ENCODE data around the gene SBF2.

The SBF2 gene

GRCh38 chr11:9815486-9816136, 478.4 kb downstream of the SBF2 start:
- DNase-seq (ENCODE audit: low read depth in 2 of 2): no peak

DNA sequence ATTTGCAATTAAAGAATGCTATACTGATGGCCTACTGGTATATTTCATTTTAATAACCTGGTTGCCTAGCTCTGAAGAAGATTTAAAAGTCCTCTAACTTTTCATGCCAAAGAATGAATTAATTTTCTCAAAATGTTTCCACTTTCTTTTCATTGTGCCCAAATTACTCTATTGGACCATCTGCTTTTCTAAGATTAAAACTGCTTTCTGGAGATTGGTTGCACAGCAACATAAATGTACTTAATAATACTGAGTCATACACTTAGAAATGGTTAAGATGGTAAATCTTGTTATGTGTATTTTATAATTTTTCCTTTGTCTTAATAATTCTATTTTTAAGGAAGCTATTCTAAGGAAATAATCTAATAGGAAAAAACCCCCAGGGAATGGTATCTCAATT, 479.9 kb downstream of the SBF2 start:
- no peak for DNase-seq (ENCODE audit: low read depth in 2 of 2)

DNA sequence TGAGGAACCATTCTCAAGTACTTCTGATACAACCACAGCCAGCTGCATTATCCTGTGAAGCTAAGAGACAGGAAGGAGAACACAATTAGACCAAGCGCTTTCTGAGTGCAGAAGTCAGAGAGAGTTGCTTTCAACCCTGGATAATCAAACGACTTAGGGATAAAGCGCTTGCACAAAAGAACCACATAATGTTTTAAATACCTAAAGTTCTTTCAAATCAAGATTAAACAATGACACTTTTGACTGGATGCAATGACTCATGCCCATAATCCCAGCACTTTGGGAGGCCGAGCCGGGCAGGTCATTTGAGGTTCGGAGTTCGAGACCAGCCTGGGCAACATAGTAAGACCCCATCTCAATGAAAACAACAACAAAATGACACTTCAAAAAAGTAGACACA, 485.1 kb downstream of the SBF2 start:
- no peak for DNase-seq (ENCODE audit: low read depth in 2 of 2)

DNA sequence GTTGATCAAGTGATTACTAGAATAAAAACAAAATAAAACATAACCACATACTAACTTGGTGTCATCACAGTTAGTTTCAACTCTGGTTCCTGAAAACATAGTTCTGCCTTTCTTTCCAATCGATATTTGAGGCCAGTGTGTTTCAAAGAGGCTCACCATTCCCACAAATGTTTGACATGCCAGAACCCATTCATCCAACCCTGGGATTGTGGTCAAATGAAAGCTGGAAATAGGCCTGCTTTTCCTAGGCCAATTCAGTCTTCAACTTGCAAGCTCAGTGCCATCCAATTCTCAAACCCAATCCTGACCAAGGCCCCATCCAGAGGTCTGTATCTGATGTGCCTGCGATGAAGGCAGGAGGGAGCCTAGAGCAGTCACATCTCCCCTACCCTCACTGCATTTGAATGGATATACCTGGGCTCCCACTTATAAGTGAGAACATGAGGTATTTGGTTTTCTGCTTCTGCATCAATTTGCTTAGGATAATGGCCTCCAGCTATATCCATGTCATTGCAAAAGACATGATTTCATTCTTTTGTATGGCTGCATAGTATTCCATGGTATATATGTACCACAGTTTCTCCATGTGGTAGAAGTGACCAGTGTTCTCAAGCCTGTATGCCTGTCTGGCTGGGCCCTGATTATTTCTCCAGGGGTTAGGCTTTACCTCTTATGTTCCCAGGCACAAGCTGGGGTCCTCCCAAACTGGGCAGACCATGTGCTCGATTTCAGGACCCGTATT, 486.9 kb downstream of the SBF2 start:
- no peak for DNase-seq (ENCODE audit: low read depth in 2 of 2)

GRCh38 chr11:9804419-9804902, 489.6 kb downstream of the SBF2 start:
- DNase-seq (ENCODE audit: low read depth in 2 of 2): no peak

GRCh38 chr11:9803685-9804418, 490.2 kb downstream of the SBF2 start:
- DNase-seq (ENCODE audit: low read depth in 2 of 2): no peak

DNA sequence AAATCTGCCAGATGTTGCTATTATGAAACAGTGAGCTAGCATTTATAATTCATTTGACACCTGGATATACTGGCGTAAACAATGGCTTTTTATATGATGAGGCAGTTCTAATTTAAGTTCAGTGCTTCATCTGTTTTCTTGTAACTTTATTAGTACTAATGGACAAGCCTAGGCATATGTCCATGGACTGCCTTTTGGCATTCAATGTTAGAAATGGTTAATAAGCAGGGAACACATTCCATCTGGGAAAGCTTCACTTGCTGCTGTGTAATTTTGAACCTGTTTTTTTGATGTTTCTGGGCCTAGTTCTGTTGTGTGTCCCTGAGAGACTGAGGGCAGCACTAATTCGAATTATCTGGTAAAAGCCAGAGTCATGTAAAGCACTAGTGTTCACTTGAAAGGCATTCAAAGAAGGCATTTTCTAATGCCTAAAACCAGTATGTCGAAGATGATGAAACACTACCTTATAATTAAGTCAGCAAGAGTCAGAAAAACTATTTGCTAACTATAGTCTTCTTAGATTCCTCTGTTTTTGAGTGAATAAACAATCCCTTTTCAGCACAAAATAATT, 491.6 kb downstream of the SBF2 start:
- DNase-seq (ENCODE audit: low read depth in 2 of 2): no peak

DNA sequence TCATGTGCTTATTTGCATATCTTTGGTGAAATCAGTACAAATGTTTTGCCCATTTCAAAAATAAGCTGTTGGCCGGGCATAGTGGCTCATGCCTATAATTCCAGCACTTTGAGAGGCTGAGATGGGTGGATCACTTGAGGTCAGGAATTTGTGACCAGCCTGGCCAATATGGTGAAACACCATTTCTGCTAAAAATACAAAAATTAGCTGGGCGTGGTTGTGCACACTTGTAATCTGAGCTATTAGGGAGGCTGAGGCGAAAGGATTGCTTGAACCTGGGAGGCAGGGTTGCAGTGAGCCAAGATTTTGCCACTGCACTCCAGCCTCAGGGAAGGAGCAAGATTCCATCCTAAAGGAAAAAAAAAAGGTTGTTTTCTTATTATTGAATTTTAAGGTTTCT, 494.1 kb downstream of the SBF2 start:
- no peak for DNase-seq (ENCODE audit: low read depth in 2 of 2)

DNA sequence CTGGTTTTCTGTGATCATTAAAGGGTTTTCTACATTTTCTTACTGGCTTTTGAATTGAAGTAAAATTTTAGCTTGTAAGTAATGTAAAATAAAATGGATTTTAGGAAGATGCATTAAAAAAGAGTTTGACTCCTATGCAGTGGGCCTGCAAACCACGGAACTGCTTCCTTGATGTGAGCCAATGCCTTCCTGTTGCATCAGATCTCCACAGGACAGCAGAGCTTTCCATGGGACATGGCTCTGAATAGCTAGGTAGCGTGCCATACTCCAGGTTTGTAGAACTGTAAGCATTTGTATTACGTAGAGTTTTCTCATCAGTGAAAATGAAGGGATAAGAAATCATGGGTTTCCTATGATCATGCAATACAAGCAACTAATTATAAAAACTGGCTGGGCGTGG, 496.7 kb downstream of the SBF2 start:
- no peak for DNase-seq (ENCODE audit: low read depth in 2 of 2)

DNA sequence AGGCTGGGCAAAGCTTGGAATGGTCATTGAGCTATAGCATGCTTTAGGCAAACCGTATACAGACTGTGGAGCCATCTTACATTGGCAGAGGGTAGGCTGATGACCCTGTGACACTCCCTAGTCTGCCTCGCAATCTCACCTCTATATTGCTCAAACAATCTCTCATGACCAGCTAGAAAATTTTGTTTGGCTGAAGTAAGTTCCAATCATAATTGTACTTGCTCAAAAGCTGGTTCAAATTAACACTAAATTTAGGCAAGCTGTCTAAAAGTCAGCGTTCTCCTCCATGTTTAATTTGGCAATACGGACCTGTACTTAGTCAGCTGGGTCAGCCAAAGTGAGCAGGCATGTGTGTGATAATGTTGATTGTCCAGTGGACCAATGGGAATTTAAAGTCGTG, 497.2 kb downstream of the SBF2 start:
- no peak for DNase-seq (ENCODE audit: low read depth in 2 of 2)

DNA sequence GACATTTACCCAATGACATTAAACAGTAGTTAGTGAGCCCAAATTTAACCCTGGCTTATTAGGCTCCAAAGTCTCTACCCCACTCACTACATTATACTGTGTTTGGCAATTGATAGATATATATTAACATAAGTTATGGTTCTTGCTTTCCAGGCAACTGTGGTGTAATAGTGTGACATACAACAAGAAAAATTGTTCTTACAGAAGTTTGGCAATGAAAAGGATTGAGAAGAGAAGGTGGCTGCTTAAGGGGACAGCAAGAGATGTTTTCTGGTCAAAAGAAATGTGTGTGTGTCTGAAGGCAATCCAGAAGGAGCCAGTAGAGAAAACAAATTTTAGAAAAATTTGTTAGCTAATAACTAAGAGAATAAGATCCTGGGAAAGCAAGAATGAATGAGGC, 497.8 kb downstream of the SBF2 start:
- no peak for DNase-seq (ENCODE audit: low read depth in 2 of 2)

GRCh38 chr11:9790703-9791102, 503.3 kb downstream of the SBF2 start:
- no peak for DNase-seq (ENCODE audit: low read depth in 2 of 2)

GRCh38 chr11:9789910-9790309, 504.1 kb downstream of the SBF2 start:
- no peak for DNase-seq (ENCODE audit: low read depth in 2 of 2)

- no peak for DNase-seq (ENCODE audit: low read depth in 2 of 2)
These were observed 506.0 kb downstream of the SBF2 start for GRCh38 chr11:9787981-9788521.

DNA sequence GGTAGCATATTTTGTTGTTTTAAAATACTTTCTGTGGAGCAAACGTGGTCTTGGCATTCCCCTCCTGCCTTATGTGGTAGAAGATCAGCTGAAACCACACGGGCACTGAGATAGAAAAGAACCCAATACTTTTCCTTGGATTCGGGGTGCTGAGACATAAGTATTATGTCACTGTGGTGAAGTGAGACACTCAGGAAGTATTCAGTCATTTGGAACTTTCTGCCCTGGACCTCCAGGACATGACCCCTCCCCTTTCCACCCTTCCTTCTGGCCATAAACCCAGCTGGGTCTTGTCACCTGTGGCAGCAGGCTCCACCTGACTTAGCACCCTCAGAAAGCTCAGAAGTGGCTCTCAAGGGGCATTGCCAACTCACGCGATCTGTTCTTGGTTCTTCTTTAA, 506.8 kb downstream of the SBF2 start:
- DNase-seq (ENCODE audit: low read depth in 2 of 2): no peak

- no peak for DNase-seq (ENCODE audit: low read depth in 2 of 2)
These were observed 509.3 kb downstream of the SBF2 start for GRCh38 chr11:9784602-9785315.

- no peak for DNase-seq (ENCODE audit: low read depth in 2 of 2)
These were observed 510.0 kb downstream of the SBF2 start for GRCh38 chr11:9783986-9784385.

GRCh38 chr11:9780929-9781328, 513.1 kb downstream of the SBF2 start:
- DNase-seq (ENCODE audit: low read depth in 2 of 2): no peak

GRCh38 chr11:9777525-9777924, 516.5 kb downstream of the SBF2 start:
- no peak for DNase-seq (ENCODE audit: low read depth in 2 of 2)

DNA sequence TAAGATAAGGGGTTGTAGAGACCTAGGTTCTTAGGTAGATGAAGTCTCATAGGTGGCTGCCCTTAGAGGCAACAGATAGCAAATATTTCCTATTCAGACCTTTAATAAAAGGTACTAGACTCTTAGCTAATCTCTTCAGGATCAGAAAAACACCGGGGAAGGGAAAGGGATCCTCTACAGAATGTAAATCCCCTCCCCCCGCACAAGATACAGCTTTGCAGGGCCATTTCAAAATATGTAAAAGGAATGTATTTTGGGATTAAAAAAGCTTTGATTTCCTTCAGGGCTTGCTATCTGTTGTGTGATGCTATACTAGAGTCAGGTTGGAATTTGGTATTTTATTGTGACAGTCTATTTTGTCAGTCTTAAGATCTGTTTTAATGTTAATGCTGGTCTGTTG, 517.0 kb downstream of the SBF2 start:
- no peak for DNase-seq (ENCODE audit: low read depth in 2 of 2)

GRCh38 chr11:9776203-9776602, 517.8 kb downstream of the SBF2 start:
- no peak for DNase-seq (ENCODE audit: low read depth in 2 of 2)

DNA sequence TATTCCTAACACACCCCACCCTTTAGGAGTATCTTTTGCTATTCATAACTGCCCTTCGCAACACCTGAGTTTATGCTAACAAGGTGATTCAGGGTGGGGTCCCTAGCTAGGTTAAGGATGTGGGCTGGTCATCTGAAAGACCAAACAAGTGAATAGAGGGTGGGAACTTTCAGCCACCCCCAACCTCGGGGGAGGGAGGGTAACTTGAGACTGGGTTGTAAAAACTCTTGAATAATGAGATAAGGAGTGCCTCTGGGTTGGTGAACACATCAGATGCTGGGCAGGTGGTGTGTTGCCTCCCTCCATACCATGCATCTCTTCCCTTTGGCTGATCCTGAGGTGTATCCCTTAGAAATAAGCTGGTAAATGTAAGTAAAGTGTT, 518.6 kb downstream of the SBF2 start:
- DNase-seq (ENCODE audit: low read depth in 2 of 2): no peak

All from stimulated activated CD8-positive, alpha-beta memory T cell treated with anti-CD3 and anti-CD28 coated beads, Interleukin-15, amount 100 ng/mL, for 48 hours (primary cell).